ENCODE results near the gene ROR2.

The ROR2 gene

GRCh38 chr9:91879231-91879630 is 70.8 kb downstream of the ROR2 start:
- Histone ChIP-seq H3K9ac (ENCODE audit: low read length) (no peak overlapping the region), H3K36me3 (ENCODE audit: control insufficient read depth, insufficient read depth, low read length) (no peaks in the 10 kb centered on the region), H3K9me3 (ENCODE audit: control insufficient read depth, low read length) (no peaks in the 10 kb centered on the region), H3K4me3 (ENCODE audit: low read length) (no peak overlapping the region), H3K27me3 (ENCODE audit: control insufficient read depth, insufficient read depth, low read length) (no peaks in the 10 kb centered on the region), H3K4me1 (ENCODE audit: control insufficient read depth, insufficient read depth, low read length) (no peaks in the 10 kb centered on the region)

GRCh38 chr9:91873637-91874051 is 76.4 kb downstream of the ROR2 start:
- no peaks in the 10 kb centered on the region for H3K27me3 ChIP-seq (ENCODE audit: control insufficient read depth, insufficient read depth, low read length)

GRCh38 chr9:91868732-91869391 is 81.2 kb downstream of the ROR2 start:
- Histone ChIP-seq H3K4me3 (ENCODE audit: low read length) (no peak overlapping the region), H3K27me3 (ENCODE audit: control insufficient read depth, insufficient read depth, low read length) (no peaks in the 10 kb centered on the region), H3K9me3 (ENCODE audit: control insufficient read depth, low read length) (no peaks in the 10 kb centered on the region), H3K9ac (ENCODE audit: low read length) (no peak overlapping the region), H3K36me3 (ENCODE audit: control insufficient read depth, insufficient read depth, low read length) (no peaks in the 10 kb centered on the region), H3K4me1 (ENCODE audit: control insufficient read depth, insufficient read depth, low read length) (no peaks in the 10 kb centered on the region)

More at GRCh38 chr9:91873637-91874051, 76.4 kb downstream of the ROR2 start:
- Histone ChIP-seq H3K9me3 (ENCODE audit: control insufficient read depth, low read length) (no peaks in the 10 kb centered on the region), H3K9ac (ENCODE audit: low read length) (no peak overlapping the region), H3K4me1 (ENCODE audit: control insufficient read depth, insufficient read depth, low read length) (no peaks in the 10 kb centered on the region), H3K36me3 (ENCODE audit: control insufficient read depth, insufficient read depth, low read length) (no peaks in the 10 kb centered on the region), H3K4me3 (ENCODE audit: low read length) (no peak overlapping the region)

DNA sequence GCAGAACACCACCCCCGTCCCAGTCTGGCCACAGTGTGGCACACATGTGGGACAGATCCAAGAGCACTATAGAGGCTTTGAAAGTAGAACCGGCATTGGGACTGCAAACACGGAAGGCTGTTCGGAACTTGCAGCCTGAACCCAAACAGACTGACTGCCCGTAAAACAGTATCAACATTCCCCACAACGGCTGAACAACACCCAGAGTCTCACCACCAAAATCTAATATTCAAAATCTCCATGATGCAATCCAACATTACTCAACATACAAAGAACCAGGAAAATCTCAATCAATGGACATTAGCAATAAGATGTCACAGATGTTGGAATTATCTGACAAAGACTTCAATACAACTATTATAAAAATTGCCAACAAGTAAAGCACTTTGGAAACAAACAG is 82.3 kb downstream of the ROR2 start:
- Histone ChIP-seq H3K27me3 (ENCODE audit: control insufficient read depth, insufficient read depth, low read length) (no peaks in the 10 kb centered on the region), H3K9me3 (ENCODE audit: control insufficient read depth, low read length) (no peaks in the 10 kb centered on the region), H3K9ac (ENCODE audit: low read length) (no peak overlapping the region), H3K4me1 (ENCODE audit: control insufficient read depth, insufficient read depth, low read length) (no peaks in the 10 kb centered on the region), H3K36me3 (ENCODE audit: control insufficient read depth, insufficient read depth, low read length) (no peaks in the 10 kb centered on the region), H3K4me3 (ENCODE audit: low read length) (no peak overlapping the region)

DNA sequence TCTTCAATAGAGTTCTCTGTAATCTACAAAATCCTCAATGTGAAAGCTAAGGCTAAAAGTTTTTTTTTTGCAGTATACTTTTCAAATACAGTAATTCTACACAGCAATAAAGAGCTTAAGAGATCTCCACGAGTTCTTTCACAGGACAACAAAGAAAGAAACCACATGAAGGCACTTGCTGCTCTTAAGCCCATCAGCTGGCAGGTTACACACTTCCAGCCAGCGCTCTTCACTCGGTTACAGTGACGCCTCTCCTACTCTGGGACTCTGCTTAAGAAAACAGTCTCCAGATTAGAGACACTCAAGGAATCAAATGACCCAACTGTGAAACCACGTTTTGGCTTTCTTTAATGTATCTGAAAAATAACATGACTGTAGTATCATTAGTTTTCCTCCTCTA is 85.0 kb downstream of the ROR2 start:
- no peaks in the 10 kb centered on the region for H3K9me3 ChIP-seq (ENCODE audit: control insufficient read depth, low read length)
- no peaks in the 10 kb centered on the region for H3K36me3 ChIP-seq (ENCODE audit: control insufficient read depth, insufficient read depth, low read length)
- H3K9ac ChIP-seq (ENCODE audit: low read length), result no peak overlapping the region
- H3K4me3 ChIP-seq (ENCODE audit: low read length), result no peak overlapping the region
- no peaks in the 10 kb centered on the region for H3K27me3 ChIP-seq (ENCODE audit: control insufficient read depth, insufficient read depth, low read length)
- H3K4me1 ChIP-seq (ENCODE audit: control insufficient read depth, insufficient read depth, low read length), result no peaks in the 10 kb centered on the region

- Histone ChIP-seq H3K9ac (ENCODE audit: low read length) (no peak overlapping the region), H3K4me3 (ENCODE audit: low read length) (no peak overlapping the region), H3K9me3 (ENCODE audit: control insufficient read depth, low read length) (no peaks in the 10 kb centered on the region), H3K27me3 (ENCODE audit: control insufficient read depth, insufficient read depth, low read length) (no peaks in the 10 kb centered on the region), H3K4me1 (ENCODE audit: control insufficient read depth, insufficient read depth, low read length) (no peaks in the 10 kb centered on the region), H3K36me3 (ENCODE audit: control insufficient read depth, insufficient read depth, low read length) (no peaks in the 10 kb centered on the region)
Measured at GRCh38 chr9:91864380-91864779, 85.6 kb downstream of the ROR2 start.

- no peaks in the 10 kb centered on the region for H3K36me3 ChIP-seq (ENCODE audit: control insufficient read depth, insufficient read depth, low read length)
- H3K4me1 ChIP-seq (ENCODE audit: control insufficient read depth, insufficient read depth, low read length), result no peaks in the 10 kb centered on the region
- H3K9me3 ChIP-seq (ENCODE audit: control insufficient read depth, low read length), result no peaks in the 10 kb centered on the region
- no peak overlapping the region for H3K4me3 ChIP-seq (ENCODE audit: low read length)
- no peak overlapping the region for H3K9ac ChIP-seq (ENCODE audit: low read length)
- no peaks in the 10 kb centered on the region for H3K27me3 ChIP-seq (ENCODE audit: control insufficient read depth, insufficient read depth, low read length)
Measured at GRCh38 chr9:91863469-91863868, 86.6 kb downstream of the ROR2 start.

- Histone ChIP-seq H3K9me3 (ENCODE audit: control insufficient read depth, low read length) (no peaks in the 10 kb centered on the region), H3K36me3 (ENCODE audit: control insufficient read depth, insufficient read depth, low read length) (no peaks in the 10 kb centered on the region), H3K4me3 (ENCODE audit: low read length) (no peak overlapping the region), H3K4me1 (ENCODE audit: control insufficient read depth, insufficient read depth, low read length) (no peaks in the 10 kb centered on the region), H3K9ac (ENCODE audit: low read length) (no peak overlapping the region), H3K27me3 (ENCODE audit: control insufficient read depth, insufficient read depth, low read length) (no peaks in the 10 kb centered on the region)
Measured at GRCh38 chr9:91858213-91859030, 91.6 kb downstream of the ROR2 start.

GRCh38 chr9:91857291-91858212 is 92.5 kb downstream of the ROR2 start:
- no peaks in the 10 kb centered on the region for H3K27me3 ChIP-seq (ENCODE audit: control insufficient read depth, insufficient read depth, low read length)
- no peak overlapping the region for H3K9ac ChIP-seq (ENCODE audit: low read length)
- no peak overlapping the region for H3K4me3 ChIP-seq (ENCODE audit: low read length)
- H3K36me3 ChIP-seq (ENCODE audit: control insufficient read depth, insufficient read depth, low read length), result no peaks in the 10 kb centered on the region
- H3K9me3 ChIP-seq (ENCODE audit: control insufficient read depth, low read length), result no peaks in the 10 kb centered on the region
- no peaks in the 10 kb centered on the region for H3K4me1 ChIP-seq (ENCODE audit: control insufficient read depth, insufficient read depth, low read length)

- Histone ChIP-seq H3K4me3 (ENCODE audit: low read length) (no peak overlapping the region), H3K27me3 (ENCODE audit: control insufficient read depth, insufficient read depth, low read length) (no peaks in the 10 kb centered on the region), H3K4me1 (ENCODE audit: control insufficient read depth, insufficient read depth, low read length) (no peaks in the 10 kb centered on the region)
Measured at GRCh38 chr9:91856419-91856818, 93.6 kb downstream of the ROR2 start.

GRCh38 chr9:91855196-91855595 is 94.8 kb downstream of the ROR2 start:
- H3K4me3 ChIP-seq (ENCODE audit: low read length), result no peak overlapping the region
- no peaks in the 10 kb centered on the region for H3K4me1 ChIP-seq (ENCODE audit: control insufficient read depth, insufficient read depth, low read length)
- H3K9me3 ChIP-seq (ENCODE audit: control insufficient read depth, low read length), result no peaks in the 10 kb centered on the region
- no peaks in the 10 kb centered on the region for H3K36me3 ChIP-seq (ENCODE audit: control insufficient read depth, insufficient read depth, low read length)
- no peak overlapping the region for H3K9ac ChIP-seq (ENCODE audit: low read length)
- no peaks in the 10 kb centered on the region for H3K27me3 ChIP-seq (ENCODE audit: control insufficient read depth, insufficient read depth, low read length)

More at GRCh38 chr9:91856419-91856818, 93.6 kb downstream of the ROR2 start:
- Histone ChIP-seq H3K9ac (ENCODE audit: low read length) (no peak overlapping the region), H3K9me3 (ENCODE audit: control insufficient read depth, low read length) (no peaks in the 10 kb centered on the region), H3K36me3 (ENCODE audit: control insufficient read depth, insufficient read depth, low read length) (no peaks in the 10 kb centered on the region)
